Caki2 (cell line): ENCODE data around the gene TGDS. TPM values are rescaled to one million over a fixed set of nuclear protein-coding genes. Genes with fewer than 3 reads are reported as not detected.

Experiments
- DNase-seq: peaks from one replicate; pipeline ENCODE4 v3.0.0-alpha.2; 2015; ENCODE audit warnings: low read depth
- in situ Hi-C: cut with HindIII; loops from 2 replicates; pipeline ENCODE4 v1.10.0; 2016; ENCODE audit warnings: low sequenced_read_pairs, low pct_unique_long_range_greater_than_20kb, mixed read lengths
- total RNA-seq: library from RNA; depleted of rRNA; stranded (reverse); fragments of >200 nt; shearing (Covaris generic); gene quantifications from 2 replicates; pipeline ENCODE4 v1.2.3, GENCODE V29; 2014; ENCODE audit warnings: low replicate concordance

The TGDS gene
- total RNA-seq, 1 experiment from 2014 or later: 11.4 TPM

DNA sequence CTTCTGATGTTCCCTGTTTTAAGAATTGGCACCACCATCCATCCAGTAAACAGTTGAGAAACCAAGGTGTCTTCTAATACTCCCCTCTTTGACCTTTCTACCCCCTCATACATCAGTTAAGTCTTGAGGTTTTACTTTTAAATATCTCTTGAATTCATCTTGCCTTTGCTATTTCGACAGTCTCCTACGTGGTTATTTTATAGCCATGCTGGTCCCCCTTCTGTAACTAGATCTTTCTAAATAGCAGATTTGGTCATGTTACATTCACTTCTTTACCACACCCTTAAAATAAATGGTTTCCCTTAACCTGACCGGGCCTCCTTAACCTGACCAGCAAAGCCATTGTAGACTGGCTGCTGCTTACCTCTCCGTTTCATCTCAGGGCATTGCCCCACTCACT lies 11.1 kb upstream of the TGDS start:
- DNase-seq: no peak
- in situ Hi-C loops: no loop called here

- in situ Hi-C loops: no loop called here
- no peak for DNase-seq
These were observed 6.5 kb upstream of the TGDS start for GRCh38 chr13:94602467-94602866.

GRCh38 chr13:94601446-94602431 lies 5.8 kb upstream of the TGDS start, which contains the start of gene GPR180:
TSS of gene GPR180 (plus strand) at chr13:94601857. CDS start at chr13:94601928, 71 bp downstream.
- in situ Hi-C loops: no loop called here
- DNase-seq: peak; percentile 98

GRCh38 chr13:94599877-94600276 lies 3.9 kb upstream of the TGDS start:
- no peak for DNase-seq
- in situ Hi-C loops: no loop called here

- no peak for DNase-seq
These were observed 2.3 kb upstream of the TGDS start for GRCh38 chr13:94598281-94598680.

DNA sequence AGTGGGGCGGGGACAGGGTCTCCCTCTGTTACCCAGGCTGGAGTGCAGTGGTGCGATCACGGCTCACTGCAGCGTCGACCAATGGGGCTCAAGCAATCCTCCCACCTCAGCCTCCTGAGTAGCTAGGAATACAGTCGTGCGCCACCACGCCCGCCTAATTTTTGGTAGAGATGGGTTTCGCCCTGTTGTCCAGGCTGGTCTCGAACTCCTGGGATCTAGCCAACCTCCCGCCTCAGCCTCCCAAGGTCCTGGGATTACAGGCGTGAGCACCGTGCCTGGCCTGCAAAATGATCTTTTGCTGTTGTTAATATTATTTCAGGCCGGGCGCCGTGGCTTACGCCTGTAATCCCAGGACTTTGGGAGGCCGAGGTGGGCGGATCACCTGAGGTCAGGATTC lies 621 bp upstream of the TGDS start:
- in situ Hi-C loops: no loop called here
- DNase-seq: no peak

More at GRCh38 chr13:94598281-94598680, 2.3 kb upstream of the TGDS start:
- in situ Hi-C loops: no loop called here

GRCh38 chr13:94595001-94595949 lies 677 bp downstream of the TGDS start:
- DNase-seq: no peak
- in situ Hi-C loops: no loop called here

DNA sequence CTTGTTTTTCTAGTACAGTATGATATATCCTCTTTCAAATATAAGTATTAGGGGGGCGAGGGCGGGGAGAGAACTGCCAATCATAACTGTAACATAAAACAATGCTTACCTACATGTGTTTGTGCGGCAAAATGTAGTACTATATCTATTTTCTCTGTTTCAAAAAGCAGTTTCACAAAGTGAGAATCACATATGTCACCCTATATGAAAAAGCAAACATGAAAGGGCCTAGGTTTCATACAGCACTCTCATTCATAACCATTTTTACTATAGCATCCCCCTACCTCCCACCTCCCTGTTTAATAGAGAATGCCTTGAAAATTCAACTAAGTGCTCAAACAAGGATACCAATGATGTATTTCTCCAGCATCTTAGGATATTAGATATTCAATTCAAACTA lies 5.2 kb downstream of the TGDS start:
- in situ Hi-C loops: no loop called here
- DNase-seq: no peak

DNA sequence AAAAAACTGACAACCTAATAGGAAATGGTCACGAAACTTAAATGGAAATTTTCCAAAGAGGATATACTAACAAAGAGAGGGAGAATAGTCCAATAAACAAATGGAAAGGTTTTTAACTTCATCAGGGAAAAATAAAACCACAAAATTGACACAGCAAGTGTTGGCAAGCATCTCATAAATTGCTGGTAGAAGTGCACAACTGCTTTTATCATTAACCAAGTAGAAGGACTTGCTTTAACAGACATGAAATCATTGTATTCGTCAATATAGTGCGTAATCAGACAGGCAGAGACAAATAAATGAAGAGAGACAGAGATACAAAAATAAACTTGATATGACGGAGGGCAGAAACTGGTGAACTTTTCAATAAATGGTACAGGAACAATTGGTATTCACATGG lies 7.4 kb downstream of the TGDS start:
- in situ Hi-C loops: no loop called here
- DNase-seq: no peak

- in situ Hi-C loops: no loop called here
- no peak for DNase-seq
These were observed 9.6 kb downstream of the TGDS start for GRCh38 chr13:94586371-94586770.

- DNase-seq: no peak
- in situ Hi-C loops: no loop called here
These were observed 10.3 kb downstream of the TGDS start for GRCh38 chr13:94585543-94586101.

DNA sequence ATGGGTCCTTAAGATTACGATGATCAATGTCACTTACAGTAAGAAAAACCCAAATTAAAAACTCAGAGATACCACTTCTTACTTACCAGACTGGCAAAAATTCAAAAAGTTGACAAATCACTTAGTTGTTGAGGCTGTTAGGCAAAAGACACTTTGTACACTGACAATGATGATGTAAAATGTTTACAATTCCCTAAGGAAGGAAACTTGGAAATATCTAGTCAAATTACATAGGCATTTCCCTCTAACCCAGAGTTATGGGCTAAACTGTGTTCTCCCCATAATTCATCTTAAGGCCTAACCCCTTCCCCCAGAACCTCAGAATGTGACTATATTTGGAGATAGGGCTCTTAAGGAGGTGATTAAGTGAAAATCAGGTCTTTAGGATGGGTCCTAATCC lies 12.0 kb downstream of the TGDS start:
- DNase-seq: no peak
- in situ Hi-C loops: no loop called here

GRCh38 chr13:94579063-94579462 lies 16.9 kb downstream of the TGDS start:
- in situ Hi-C loops: no loop called here
- no peak for DNase-seq

DNA sequence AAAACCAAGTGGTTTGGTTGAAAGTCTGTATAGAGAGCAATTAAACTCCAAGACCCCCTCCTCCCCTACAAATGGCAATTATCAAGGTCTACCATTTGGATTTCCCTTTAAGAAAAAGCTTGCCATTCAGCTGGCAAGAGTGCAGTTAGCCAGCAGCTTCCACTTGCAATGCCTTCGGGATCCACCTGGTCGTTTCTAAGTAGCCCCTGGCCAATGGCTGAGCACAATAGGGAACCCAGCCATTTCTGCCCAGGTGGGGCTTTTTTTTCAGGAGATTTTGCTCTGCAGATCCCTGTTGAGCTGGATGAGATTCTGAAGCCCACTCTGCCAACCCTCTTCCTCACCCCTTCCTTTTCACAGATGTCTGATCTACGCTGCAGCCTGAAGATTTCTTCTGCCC lies 26.3 kb downstream of the TGDS start:
- DNase-seq: no peak
- in situ Hi-C loops: no loop called here

- in situ Hi-C loops: no loop called here
- no peak for DNase-seq
These were observed 27.5 kb downstream of the TGDS start for GRCh38 chr13:94568443-94568842.

- DNase-seq: no peak
- in situ Hi-C loops: no loop called here
These were observed 28.4 kb downstream of the TGDS start for GRCh38 chr13:94567581-94567980.

- in situ Hi-C loops: no loop called here
These were observed 34.8 kb downstream of the TGDS start for GRCh38 chr13:94561126-94561525.

DNA sequence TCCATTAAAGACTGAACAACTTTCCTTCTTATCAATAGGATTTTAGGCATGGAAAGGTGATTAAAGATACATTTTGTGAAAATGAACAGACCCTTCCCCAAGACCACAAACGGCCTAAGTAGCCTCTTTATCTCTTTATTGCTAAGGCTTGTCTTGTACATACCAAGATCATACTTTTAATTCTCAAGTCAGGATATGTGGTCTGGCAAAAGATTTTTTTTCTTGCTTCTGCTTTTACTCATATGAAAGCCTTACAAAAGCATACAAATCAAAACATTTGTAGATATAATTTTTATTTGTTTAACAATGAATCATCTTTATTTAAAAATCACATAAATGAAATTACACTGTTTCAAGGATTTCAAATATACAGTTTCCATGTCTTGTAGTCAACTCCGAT lies 35.8 kb downstream of the TGDS start:
- in situ Hi-C loops: no loop called here

More at GRCh38 chr13:94561126-94561525, 34.8 kb downstream of the TGDS start:
- DNase-seq: no peak

More for the DNA sequence above, 35.8 kb downstream of the TGDS start:
- DNase-seq: no peak
